Endothelial cell of umbilical vein (primary cell): Measurements from ENCODE around the gene OR6B3. TPM values are rescaled to one million over a fixed set of nuclear protein-coding genes. Genes with fewer than 3 reads are reported as not detected.

Experiments
- BruUV-seq: library from RNA; stranded (reverse); fragments of 400-500 nt; replicated peaks from 2 replicates; lab custom pipeline; 2021; lab: Mats Ljungman, UMichigan
- CTCF ChIA-PET: fragments of 300-600, 350-600 bp; sonication (Branson Sonifier 250); formaldehyde crosslinking; loops from one replicate; lab custom pipeline; 2021; ENCODE audit warnings: antibody characterized with exemption, inconsistent platforms; lab: Charles Lee
- POLR2A ChIA-PET: fragments of 300-600, 350-600 bp; sonication (Branson Sonifier 250); formaldehyde crosslinking; loops from one replicate; lab custom pipeline; 2021; ENCODE audit warnings: antibody characterized with exemption, inconsistent platforms; lab: Charles Lee
- DNase-seq: peaks from one replicate; pipeline ENCODE4 v3.0.0-alpha.2; 2011; ENCODE audit warnings: low read depth, low spot score
- FAIRE-seq: peaks from 2 replicates; lab custom pipeline; 2011; peaks lifted over from hg19 to GRCh38; lab: Jason Lieb, UNC
- H2AFZ ChIP-seq: 2 replicates; pipeline ENCODE4 v1.6.0; 2012; ENCODE audit warnings: low read depth, low read length, control low read depth, inconsistent platforms
- H3K27ac ChIP-seq: 2 replicates; pipeline ENCODE4 v1.5.1; 2011; ENCODE audit warnings: low read depth, mild to moderate bottlenecking, control low read depth, low read length, moderate library complexity; ENCODE audit not compliant: insufficient read depth
- H3K27me3 ChIP-seq, 2 experiments: 2 replicates each; pipeline versions ENCODE4 v1.6.0 to v1.6.1; 2011; ENCODE audit warnings: low read length in 2 of 2, mixed read lengths in 1 of 2; ENCODE audit not compliant: control insufficient read depth in 2 of 2, insufficient read depth in 2 of 2
- H3K36me3 ChIP-seq, 2 experiments: 2 replicates in 1 of 2; 3 replicates in 1 of 2; pipeline ENCODE4 v1.5.1; 2011; ENCODE audit warnings: low read length in 2 of 2, mild to moderate bottlenecking in 1 of 2, moderate library complexity in 1 of 2; ENCODE audit not compliant: control insufficient read depth in 2 of 2, insufficient read depth in 2 of 2; ENCODE audit errors: extremely low read depth in 1 of 2
- H3K4me1 ChIP-seq: 3 replicates; pipeline ENCODE4 v1.5.1; 2011; ENCODE audit warnings: mild to moderate bottlenecking, low read length; ENCODE audit not compliant: control insufficient read depth, insufficient read depth; ENCODE audit errors: extremely low read depth
- H3K4me2 ChIP-seq: 2 replicates; pipeline ENCODE4 v1.6.1; 2011; ENCODE audit warnings: low read length, control low read depth, mixed read lengths; ENCODE audit not compliant: insufficient read depth
- H3K4me3 ChIP-seq, 3 experiments: fragments of 200-600 bp in 1 of 3; sonication (generic), shearing (Covaris generic) in 1 of 3; replicated peaks in 1 of 3; 2 replicates each; pipeline ENCODE4 v1.5.1; 2011 to 2016; ENCODE audit warnings: control low read depth in 3 of 3, low read length in 3 of 3, mild to moderate bottlenecking in 2 of 3, inconsistent platforms in 1 of 3, low read depth in 1 of 3, moderate library complexity in 1 of 3; ENCODE audit not compliant: insufficient read depth in 1 of 3
- H3K79me2 ChIP-seq: 2 replicates; pipeline ENCODE4 v1.6.0; 2012; ENCODE audit warnings: low read length, inconsistent platforms; ENCODE audit not compliant: control insufficient read depth, insufficient read depth
- H3K9ac ChIP-seq: replicated peaks from 2 replicates; pipeline ENCODE3; 2011; ENCODE audit warnings: low read length, control low read depth; ENCODE audit not compliant: insufficient read depth; ENCODE audit errors: extremely low read depth
- H3K9me1 ChIP-seq: replicated peaks from 3 replicates; pipeline ENCODE4 v1.6.0; 2011; ENCODE audit warnings: mild to moderate bottlenecking, low read length; ENCODE audit not compliant: control insufficient read depth, insufficient read depth; ENCODE audit errors: extremely low read depth
- H3K9me3 ChIP-seq: replicated peaks from 2 replicates; pipeline ENCODE4 v1.5.1; 2012; ENCODE audit warnings: low read length, inconsistent platforms; ENCODE audit not compliant: control insufficient read depth, insufficient read depth
- H4K20me1 ChIP-seq: replicated peaks from 2 replicates; pipeline ENCODE3; 2011; ENCODE audit warnings: mild to moderate bottlenecking, low read length; ENCODE audit not compliant: control insufficient read depth, insufficient read depth; ENCODE audit errors: extremely low read depth
- MAX ChIP-seq: IDR thresholded peaks from 2 replicates; pipeline ENCODE4 v1.6.1; 2011; ENCODE audit not compliant: insufficient read depth, insufficient read length
- MYC ChIP-seq: IDR thresholded peaks from one replicate; pipeline ENCODE4 v1.6.1; 2011; ENCODE audit warnings: mild to moderate bottlenecking, low read depth, low read length
- POLR2A ChIP-seq: IDR thresholded peaks from 2 replicates; pipeline ENCODE4 v1.6.1; 2012; ENCODE audit warnings: low read depth, mild to moderate bottlenecking, control low read depth, low read length
- POLR2AphosphoS5 ChIP-seq: IDR thresholded peaks from 2 replicates; pipeline ENCODE4 v1.6.1; 2012; ENCODE audit warnings: low read depth, mild to moderate bottlenecking, control low read depth, low read length, moderate library complexity; ENCODE audit not compliant: insufficient read depth
- dilution Hi-C: fragments of 300-500 bp; cut with MboI; formaldehyde crosslinking; loops from one replicate; pipeline ENCODE4 v1.15.0; 2019; ENCODE audit warnings: low sequenced_read_pairs; ENCODE audit not compliant: extremely low pct_ligation_motif_present
- intact Hi-C: fragments of 100-400 bp; cut with micrococcal nuclease; formaldehyde crosslinking; loops from one replicate; pipeline ENCODE4 v1.10.0; 2022
- polyA plus RNA-seq, 4 experiments: library from polyadenylated mRNA; depleted of rRNA in 3 of 4; stranded (reverse) in 3 of 4; unstranded in 1 of 4; fragments of >200 nt; gene quantifications; 2 replicates each; pipeline versions ENCODE4 v1.2.1 to v1.2.3, GENCODE V29; 2011 to 2012; ENCODE audit warnings: missing spikeins in 1 of 4
- total RNA-seq: library from RNA; stranded (reverse); gene quantifications from 2 replicates; pipeline ENCODE4 v1.2.3, GENCODE V29; 2021

OR6B3 gene
- total and polyA plus RNA-seq, 2 donors (not counting 3 experiments of a cell fraction or from before 2014, with no cell fraction given): not detected

- TF ChIP-seq MYC: no peak
- H3K9ac ChIP-seq: no peak overlapping the region
Observed at GRCh38 chr2:240042740-240043139, 10.6 kb downstream of the OR6B3 start.

GRCh38 chr2:240041363-240041762, 12.0 kb downstream of the OR6B3 start:
- FAIRE-seq: no peak
- ChIA-PET CTCF (no interaction called here), POLR2A (no interaction called here)
- Histone ChIP-seq H3K4me2 (no peak overlapping the region), H3K9ac (no peak overlapping the region), H3K27ac (no peak overlapping the region), H3K4me1 (no peaks in the 10 kb centered on the region), H4K20me1 (no peaks in the 10 kb centered on the region), H3K9me1 (no peaks in the 10 kb centered on the region), H3K36me3 (no peaks in the 10 kb centered on the region), H3K9me3 (no peaks in the 10 kb centered on the region), H3K4me3 (no peak overlapping the region), H2AFZ (no peak overlapping the region), H3K79me2 (no peaks in the 10 kb centered on the region), H3K27me3 (peaks cover 0 to 8% of the 10 kb centered on the region in 2 experiments)
- no peak for DNase-seq
- TF ChIP-seq MAX (no peak), POLR2AphosphoS5 (no peak), POLR2A (no peak)
- intact Hi-C loops: no loop called here
- dilution Hi-C loops: no loop called here
- no TSS peak for BruUV-seq

More at GRCh38 chr2:240042740-240043139, 10.6 kb downstream of the OR6B3 start:
- H3K27me3 ChIP-seq: peaks cover 0 to 2% of the 10 kb centered on the region in 2 experiments
- no peaks in the 10 kb centered on the region for H3K9me3 ChIP-seq
- intact Hi-C loops (no loop called here), dilution Hi-C loops (no loop called here)
- no peak overlapping the region for H3K4me2 ChIP-seq
- no peak for FAIRE-seq
- no peaks in the 10 kb centered on the region for H4K20me1 ChIP-seq
- no peaks in the 10 kb centered on the region for H3K79me2 ChIP-seq
- no peak overlapping the region for H3K4me3 ChIP-seq
- POLR2A ChIA-PET: no interaction called here
- H2AFZ ChIP-seq: no peak overlapping the region
- H3K9me1 ChIP-seq: no peaks in the 10 kb centered on the region
- no peaks in the 10 kb centered on the region for H3K4me1 ChIP-seq
- no TSS peak for BruUV-seq
- CTCF ChIA-PET: no interaction called here
- no peaks in the 10 kb centered on the region for H3K36me3 ChIP-seq
- no peak overlapping the region for H3K27ac ChIP-seq
- DNase-seq: no peak
